ENCODE measurements around the gene TNFRSF19.
"Not testable (repeated sequence)": the region's sequence is repeated elsewhere in the genome, so short reads cannot be mapped to it uniquely, and the experiment has no call there.

The TNFRSF19 gene, protein sequence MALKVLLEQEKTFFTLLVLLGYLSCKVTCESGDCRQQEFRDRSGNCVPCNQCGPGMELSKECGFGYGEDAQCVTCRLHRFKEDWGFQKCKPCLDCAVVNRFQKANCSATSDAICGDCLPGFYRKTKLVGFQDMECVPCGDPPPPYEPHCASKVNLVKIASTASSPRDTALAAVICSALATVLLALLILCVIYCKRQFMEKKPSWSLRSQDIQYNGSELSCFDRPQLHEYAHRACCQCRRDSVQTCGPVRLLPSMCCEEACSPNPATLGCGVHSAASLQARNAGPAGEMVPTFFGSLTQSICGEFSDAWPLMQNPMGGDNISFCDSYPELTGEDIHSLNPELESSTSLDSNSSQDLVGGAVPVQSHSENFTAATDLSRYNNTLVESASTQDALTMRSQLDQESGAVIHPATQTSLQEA

DNA sequence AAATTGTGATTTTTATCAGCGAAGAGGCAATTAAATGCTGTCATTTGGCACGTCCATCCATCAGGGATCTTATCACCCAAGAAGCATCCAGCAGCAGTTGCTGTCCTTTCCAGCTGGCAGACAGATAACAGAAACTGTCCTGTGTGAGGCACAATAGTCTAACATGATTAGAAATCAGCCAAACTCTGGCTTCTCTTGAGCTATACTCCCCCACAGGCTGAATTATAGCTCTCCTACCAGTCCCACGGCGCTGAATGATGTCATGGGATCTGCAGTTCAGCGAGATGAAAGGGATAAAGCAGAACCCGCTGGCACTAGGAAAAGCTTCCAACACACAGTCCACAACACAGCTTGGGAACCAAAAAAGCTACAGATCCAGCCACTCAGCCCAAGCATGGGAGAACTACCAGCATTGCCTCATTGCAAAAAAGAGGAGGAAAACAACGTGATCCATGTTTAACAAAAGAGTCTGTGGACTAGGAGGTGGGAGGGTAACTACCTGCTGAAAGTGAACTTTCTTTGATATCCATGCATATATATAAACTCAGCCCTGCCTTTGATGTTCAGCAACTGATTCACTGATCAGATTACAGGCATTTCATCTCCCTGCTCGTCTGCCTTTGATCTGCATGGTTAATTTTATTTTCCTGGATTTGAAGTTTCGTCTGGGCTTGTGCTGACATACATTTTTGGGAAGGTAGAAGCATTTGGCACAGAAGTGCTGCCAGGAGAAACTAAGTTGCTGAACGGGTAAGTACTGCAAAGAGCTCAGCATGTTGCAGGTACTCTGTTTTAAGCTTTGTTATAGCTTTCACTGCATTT is at the start of gene TNFRSF19:
TNFRSF19 (plus strand) TSS at position 314 of the 822 bp plus-strand sequence. CDS start 19,772 bp downstream, outside the sequence.
- in situ Hi-C loops (cut with MboI; ENCODE audit: low pct_unique_long_range_greater_than_20kb, low sequenced_read_pairs, unreplicated experiment): no loop called here
- TF ChIP-seq, protein P1, sequence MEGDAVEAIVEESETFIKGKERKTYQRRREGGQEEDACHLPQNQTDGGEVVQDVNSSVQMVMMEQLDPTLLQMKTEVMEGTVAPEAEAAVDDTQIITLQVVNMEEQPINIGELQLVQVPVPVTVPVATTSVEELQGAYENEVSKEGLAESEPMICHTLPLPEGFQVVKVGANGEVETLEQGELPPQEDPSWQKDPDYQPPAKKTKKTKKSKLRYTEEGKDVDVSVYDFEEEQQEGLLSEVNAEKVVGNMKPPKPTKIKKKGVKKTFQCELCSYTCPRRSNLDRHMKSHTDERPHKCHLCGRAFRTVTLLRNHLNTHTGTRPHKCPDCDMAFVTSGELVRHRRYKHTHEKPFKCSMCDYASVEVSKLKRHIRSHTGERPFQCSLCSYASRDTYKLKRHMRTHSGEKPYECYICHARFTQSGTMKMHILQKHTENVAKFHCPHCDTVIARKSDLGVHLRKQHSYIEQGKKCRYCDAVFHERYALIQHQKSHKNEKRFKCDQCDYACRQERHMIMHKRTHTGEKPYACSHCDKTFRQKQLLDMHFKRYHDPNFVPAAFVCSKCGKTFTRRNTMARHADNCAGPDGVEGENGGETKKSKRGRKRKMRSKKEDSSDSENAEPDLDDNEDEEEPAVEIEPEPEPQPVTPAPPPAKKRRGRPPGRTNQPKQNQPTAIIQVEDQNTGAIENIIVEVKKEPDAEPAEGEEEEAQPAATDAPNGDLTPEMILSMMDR (IDR thresholded peaks at IDR 0.05; ENCODE audit: extremely low read depth, insufficient read depth, missing control alignments): no peak
- no peak for DNase-seq (ENCODE audit: low spot score)

DNA sequence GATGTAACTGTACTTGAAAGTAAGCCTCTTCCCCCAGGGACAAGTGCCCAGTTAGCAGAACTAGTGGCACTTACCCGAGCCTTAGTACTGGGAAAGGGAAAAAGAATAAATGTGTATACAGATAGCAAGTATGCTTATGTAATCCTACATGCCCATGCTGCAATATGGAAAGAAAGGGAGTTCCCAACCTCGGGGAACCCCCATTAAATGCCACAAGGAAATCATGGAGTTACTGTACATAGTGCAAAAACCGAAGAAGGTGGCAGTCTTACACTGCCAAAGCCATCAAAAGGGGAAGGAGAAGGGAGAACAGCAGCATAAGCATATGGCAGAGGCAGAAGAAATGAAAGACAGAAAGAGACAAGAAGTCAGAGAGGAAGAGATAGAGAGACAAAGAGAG is 40.3 kb upstream of the TNFRSF19 start:
- DNase-seq (ENCODE audit: low spot score); in situ Hi-C loops (cut with MboI; ENCODE audit: low pct_unique_long_range_greater_than_20kb, low sequenced_read_pairs, unreplicated experiment): not testable (repeated sequence)

DNA sequence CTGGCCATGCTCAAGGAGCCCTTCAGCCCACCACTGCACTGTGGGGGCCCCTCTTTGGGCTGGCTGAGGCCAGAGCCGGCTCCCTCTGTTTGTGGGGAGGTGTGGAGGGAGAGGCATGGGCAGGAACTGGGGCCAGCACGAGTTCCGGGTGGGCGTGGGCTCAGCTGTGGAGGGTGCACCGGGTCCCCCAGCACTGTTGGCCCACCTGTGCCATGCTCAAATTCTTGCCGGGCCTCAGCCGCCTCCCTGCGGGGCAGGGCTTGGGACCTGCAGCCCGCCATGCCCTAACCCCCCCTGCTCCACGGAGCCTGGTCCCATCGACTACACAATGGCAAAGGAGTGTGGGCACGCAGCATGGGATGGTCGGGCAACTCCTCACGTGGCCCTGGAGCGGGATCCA is 38.8 kb upstream of the TNFRSF19 start:
- DNase-seq (ENCODE audit: low spot score): no peak
- TF ChIP-seq, protein P1 (IDR thresholded peaks at IDR 0.05; ENCODE audit: extremely low read depth, insufficient read depth, missing control alignments): no peak
- in situ Hi-C loops (cut with MboI; ENCODE audit: low pct_unique_long_range_greater_than_20kb, low sequenced_read_pairs, unreplicated experiment): no loop called here

DNA sequence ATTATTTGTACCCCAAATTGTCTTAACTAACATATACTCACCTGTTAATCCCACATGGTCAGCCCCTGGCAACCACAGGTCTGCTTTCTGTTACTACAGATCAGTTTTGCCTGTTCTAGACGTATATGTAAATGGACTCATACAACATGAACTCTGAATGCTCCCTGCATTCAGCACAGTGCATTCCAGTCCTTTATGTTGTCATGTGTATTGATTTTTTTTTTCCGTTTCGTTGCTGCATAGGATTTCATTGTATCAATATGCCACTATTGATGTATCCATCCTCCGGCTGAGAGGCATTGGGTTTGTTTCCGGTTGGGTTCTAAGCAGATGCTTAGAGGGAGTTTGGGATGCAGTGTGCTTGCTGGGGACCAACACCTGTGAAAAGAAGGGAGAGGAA is 36.1 kb upstream of the TNFRSF19 start:
- TF ChIP-seq, protein P1 (IDR thresholded peaks at IDR 0.05; ENCODE audit: extremely low read depth, insufficient read depth, missing control alignments): no peak
- DNase-seq (ENCODE audit: low spot score): no peak
- in situ Hi-C loops (cut with MboI; ENCODE audit: low pct_unique_long_range_greater_than_20kb, low sequenced_read_pairs, unreplicated experiment): no loop called here

DNA sequence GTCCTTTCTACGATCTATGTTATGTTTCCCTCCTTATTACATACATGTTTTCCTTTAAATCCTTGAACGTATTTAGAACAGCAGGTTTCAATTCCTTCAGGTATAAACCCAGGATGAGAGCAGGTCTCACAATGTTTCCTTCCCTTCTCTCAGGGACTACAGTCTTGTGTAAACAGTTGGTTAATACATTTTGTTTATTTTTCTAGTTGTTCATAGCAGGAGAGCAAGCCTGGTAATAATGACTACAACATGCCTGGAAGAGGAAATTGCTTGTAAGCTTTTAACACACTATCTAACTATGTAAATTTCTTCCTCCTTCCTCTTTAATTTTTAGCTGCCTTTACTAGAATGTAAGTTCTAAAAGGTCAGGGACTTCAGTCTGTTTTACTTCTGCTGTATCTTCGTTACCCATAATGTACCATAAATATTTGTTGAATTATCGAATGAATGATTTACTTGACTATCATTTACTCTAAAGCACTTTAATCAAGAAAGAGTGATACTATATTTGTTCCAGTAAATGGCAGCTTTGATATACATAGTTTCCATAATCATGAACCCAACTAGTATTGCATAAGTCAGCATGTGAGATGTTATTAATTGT is 28.9 kb upstream of the TNFRSF19 start:
- in situ Hi-C loops (cut with MboI; ENCODE audit: low pct_unique_long_range_greater_than_20kb, low sequenced_read_pairs, unreplicated experiment): no loop called here
- TF ChIP-seq, protein P1 (IDR thresholded peaks at IDR 0.05; ENCODE audit: extremely low read depth, insufficient read depth, missing control alignments): no peak
- DNase-seq (ENCODE audit: low spot score): no peak

DNA sequence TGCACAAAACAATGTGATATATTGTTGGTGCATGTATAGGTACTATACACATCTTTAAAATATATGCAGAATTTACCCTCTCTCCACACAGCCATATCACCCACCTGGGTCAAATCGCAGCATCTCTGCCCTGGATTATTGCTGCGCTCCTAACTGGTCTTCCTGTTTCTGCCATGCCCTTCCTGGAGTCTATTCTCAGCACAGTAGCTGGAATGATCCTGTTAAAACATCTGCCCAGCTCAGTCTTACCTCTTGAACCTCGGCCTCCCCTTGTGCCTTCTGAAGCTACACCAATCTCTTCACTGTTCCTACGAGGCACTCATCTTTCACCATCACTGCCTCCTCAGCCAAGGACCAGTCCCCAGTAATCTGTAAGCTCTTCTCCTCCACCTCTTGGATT is 25.5 kb upstream of the TNFRSF19 start:
- TF ChIP-seq, protein P1 (IDR thresholded peaks at IDR 0.05; ENCODE audit: extremely low read depth, insufficient read depth, missing control alignments): no peak
- DNase-seq (ENCODE audit: low spot score): no peak
- in situ Hi-C loops (cut with MboI; ENCODE audit: low pct_unique_long_range_greater_than_20kb, low sequenced_read_pairs, unreplicated experiment): no loop called here
